IPS-11a (cell line): ENCODE measurements around the gene CHPF.

Experiments
- H3K4me3 ChIP-seq: one replicate; pipeline ENCODE4 v1.5.1; 2013; ENCODE audit warnings: low read depth, low read length, control low read depth

CHPF gene

GRCh38 chr2:219533930-219534661 lies 9.5 kb downstream of the CHPF start:
- no peak overlapping the region for H3K4me3 ChIP-seq

GRCh38 chr2:219532378-219532649 lies 11.3 kb downstream of the CHPF start:
- H3K4me3 ChIP-seq = no peak overlapping the region

GRCh38 chr2:219531639-219532377 lies 11.8 kb downstream of the CHPF start:
- H3K4me3 ChIP-seq = no peak overlapping the region

- H3K4me3 ChIP-seq = no peak overlapping the region
Observed at GRCh38 chr2:219530048-219530963, 13.3 kb downstream of the CHPF start.

- H3K4me3 ChIP-seq = no peak overlapping the region
Observed at GRCh38 chr2:219527472-219527871, 16.1 kb downstream of the CHPF start.

- H3K4me3 ChIP-seq = no peak overlapping the region
Observed at GRCh38 chr2:219527076-219527394, 16.6 kb downstream of the CHPF start.

GRCh38 chr2:219526320-219527075 lies 17.1 kb downstream of the CHPF start:
- no peak overlapping the region for H3K4me3 ChIP-seq

GRCh38 chr2:219525533-219526232 lies 17.9 kb downstream of the CHPF start:
- no peak overlapping the region for H3K4me3 ChIP-seq

GRCh38 chr2:219524817-219525216 lies 18.8 kb downstream of the CHPF start:
- H3K4me3 ChIP-seq = no peak overlapping the region

GRCh38 chr2:219523031-219523671 lies 20.5 kb downstream of the CHPF start:
- H3K4me3 ChIP-seq = peak overlapping the region; percentile 30

- H3K4me3 ChIP-seq = peak overlapping the region; percentile 30
Observed at GRCh38 chr2:219522111-219523030, 21.2 kb downstream of the CHPF start.

GRCh38 chr2:219521066-219521880 lies 22.3 kb downstream of the CHPF start:
- H3K4me3 ChIP-seq = no peak overlapping the region

- no peak overlapping the region for H3K4me3 ChIP-seq
Observed at GRCh38 chr2:219520079-219520478, 23.5 kb downstream of the CHPF start.

- no peak overlapping the region for H3K4me3 ChIP-seq
Observed at GRCh38 chr2:219519526-219519916, 24.1 kb downstream of the CHPF start.

- H3K4me3 ChIP-seq = no peak overlapping the region
Observed at GRCh38 chr2:219517954-219518778, 25.4 kb downstream of the CHPF start.

GRCh38 chr2:219516888-219517287 lies 26.7 kb downstream of the CHPF start:
- H3K4me3 ChIP-seq = no peak overlapping the region
